GM18511 (cell line): ENCODE data around the gene FLT1.

Source experiments
- ATAC-seq: cut with Tn5 transposase; IDR thresholded peaks from one replicate; pipeline ENCODE4 v1.9.1; 2021; ENCODE audit warnings: mild to moderate bottlenecking, moderate library complexity; ENCODE audit not compliant: unreplicated experiment

FLT1 gene

GRCh38 chr13:28349371-28349770 is 145.6 kb downstream of the FLT1 start:
- no peak for ATAC-seq

- no peak for ATAC-seq
Observed at GRCh38 chr13:28347456-28348371, 147.2 kb downstream of the FLT1 start.

DNA sequence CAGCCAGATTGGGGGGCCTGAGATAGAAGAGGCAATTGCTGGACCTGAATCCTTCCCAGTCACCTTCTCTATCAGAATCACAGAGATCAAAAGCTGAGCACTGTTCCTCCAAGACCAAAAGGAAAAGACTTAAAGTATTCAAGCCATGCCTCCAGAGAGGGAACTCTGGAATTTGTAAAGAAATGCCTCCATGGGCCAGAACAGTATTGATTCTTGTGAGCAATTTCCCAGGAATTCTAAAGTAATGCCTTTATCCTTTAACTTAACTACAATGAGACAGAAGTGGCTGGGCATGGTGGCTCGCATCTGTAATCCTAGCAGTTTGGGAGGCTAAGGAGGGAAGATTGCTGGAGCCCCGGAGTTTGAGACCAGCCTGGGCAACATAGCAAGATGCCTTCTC is 148.8 kb downstream of the FLT1 start:
- ATAC-seq = no peak

DNA sequence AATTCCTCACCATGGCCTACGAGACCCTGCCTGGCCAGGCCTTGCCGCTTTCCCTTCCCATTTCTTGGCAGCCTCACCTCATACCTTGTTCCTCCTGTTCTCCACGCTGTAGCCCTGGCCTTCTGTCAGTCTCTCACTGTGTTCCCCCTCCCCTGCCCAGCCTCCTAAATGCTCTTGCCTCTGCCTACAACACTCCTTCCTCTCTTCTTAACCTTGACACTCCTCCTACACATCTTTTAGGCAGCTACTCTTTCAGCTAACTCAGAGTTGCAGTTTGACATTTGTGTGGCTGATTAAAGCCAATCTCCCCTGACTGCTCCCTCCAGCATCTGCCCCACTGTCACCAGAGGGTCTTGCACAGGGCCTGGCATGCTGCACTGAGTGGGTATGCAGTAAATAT is 150.8 kb downstream of the FLT1 start:
- ATAC-seq = no peak

- ATAC-seq = no peak
Observed at GRCh38 chr13:28342251-28342650, 152.7 kb downstream of the FLT1 start.

- no peak for ATAC-seq
Observed at GRCh38 chr13:28340272-28340793, 154.6 kb downstream of the FLT1 start.

DNA sequence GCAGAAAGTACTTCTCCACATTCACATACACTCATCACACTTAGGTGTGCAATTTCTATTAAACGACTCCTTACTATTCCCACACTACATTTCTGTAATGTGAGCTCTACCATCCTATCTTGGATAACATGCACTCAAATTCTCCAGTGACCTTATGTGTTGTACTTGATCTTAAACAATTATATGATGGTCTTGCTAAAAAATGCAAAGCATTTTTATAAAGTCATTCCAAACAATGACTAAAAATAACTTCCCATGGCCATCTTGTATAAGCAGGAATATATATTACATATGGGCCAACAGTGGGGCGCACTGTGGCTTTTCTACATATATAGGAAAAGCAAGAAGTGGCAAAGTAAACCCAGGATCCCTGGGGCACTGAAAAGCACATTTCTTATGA is 155.5 kb downstream of the FLT1 start:
- no peak for ATAC-seq

DNA sequence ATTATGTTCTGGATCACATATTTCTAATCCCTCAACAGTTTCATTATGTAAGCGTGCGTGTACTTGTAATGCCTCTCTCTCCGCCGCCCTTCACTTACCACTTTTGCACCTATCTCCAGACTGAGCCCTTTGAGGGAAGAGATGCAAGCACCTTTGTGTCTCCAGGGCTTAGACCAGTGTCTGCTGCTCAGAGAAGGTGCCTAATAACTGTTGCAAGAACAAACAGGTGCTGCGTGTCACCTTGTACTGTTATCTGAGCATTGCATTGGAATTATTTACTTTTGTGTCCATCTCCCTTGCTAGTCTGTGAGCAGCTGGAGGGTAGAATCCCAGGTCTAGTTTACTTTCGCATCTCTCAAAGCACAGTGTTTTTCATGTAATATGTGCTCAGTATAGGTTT is 156.2 kb downstream of the FLT1 start:
- no peak for ATAC-seq

DNA sequence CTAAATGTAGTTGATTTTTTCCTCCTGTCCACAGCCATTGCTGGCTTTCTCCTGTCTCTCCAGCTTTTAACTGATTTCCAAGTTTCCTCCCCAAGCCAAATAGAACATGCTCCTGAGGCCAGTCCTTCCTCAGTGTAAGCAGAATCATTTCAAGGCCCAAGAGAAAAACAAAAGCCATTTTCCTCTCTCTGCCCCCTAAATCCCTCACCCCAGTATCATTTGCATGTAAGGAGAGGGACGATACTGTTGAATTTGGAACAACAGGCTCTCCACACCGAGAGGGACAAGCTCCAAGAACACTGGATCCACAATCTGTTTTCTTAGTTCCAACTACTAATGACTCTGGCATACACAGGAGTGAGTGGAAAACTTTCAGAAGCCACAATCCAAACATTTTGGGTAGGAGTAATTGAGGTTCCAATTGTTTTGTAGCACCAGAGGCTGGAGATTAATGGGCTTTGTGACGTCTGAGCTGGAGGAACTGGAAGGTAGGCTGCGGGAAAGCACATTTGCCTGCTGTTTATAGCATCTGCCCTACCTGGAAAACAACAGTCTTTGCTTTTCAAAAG is 156.8 kb downstream of the FLT1 start:
- ATAC-seq = no peak

GRCh38 chr13:28337166-28338005 is 157.5 kb downstream of the FLT1 start:
- ATAC-seq = no peak

GRCh38 chr13:28336193-28336657 is 158.7 kb downstream of the FLT1 start:
- no peak for ATAC-seq

DNA sequence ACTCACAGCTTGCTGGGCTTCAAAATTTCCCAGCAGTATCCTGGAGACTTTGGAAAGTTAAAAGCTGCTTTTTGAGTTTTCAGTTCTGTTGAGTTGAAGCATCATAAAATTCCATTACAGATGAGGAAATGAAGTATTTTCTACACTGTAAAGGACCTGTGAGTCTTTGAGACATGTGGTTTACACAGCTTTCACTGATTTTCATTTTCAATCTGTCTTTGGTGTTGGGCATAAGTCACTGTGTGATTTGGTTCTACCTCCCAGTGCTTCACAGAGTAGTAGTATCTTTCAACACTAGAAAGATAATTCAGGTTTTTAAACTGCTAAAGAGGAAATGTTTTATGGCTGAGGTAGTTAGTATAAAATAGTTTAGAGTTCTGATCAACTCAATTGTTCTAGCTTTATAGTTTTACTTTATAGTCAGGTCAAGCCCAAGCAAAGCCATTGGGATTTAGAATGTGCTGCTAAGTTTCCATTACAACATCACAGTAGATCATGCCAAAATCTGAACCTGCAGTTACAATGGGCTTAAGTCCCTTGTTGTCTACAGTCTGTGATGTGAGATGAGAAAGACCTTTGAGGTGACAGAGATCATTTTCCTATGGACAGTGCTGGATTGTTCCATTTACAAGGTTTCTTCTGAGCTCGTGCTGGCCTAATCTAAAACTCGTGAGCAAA is 161.6 kb downstream of the FLT1 start:
- ATAC-seq = no peak

DNA sequence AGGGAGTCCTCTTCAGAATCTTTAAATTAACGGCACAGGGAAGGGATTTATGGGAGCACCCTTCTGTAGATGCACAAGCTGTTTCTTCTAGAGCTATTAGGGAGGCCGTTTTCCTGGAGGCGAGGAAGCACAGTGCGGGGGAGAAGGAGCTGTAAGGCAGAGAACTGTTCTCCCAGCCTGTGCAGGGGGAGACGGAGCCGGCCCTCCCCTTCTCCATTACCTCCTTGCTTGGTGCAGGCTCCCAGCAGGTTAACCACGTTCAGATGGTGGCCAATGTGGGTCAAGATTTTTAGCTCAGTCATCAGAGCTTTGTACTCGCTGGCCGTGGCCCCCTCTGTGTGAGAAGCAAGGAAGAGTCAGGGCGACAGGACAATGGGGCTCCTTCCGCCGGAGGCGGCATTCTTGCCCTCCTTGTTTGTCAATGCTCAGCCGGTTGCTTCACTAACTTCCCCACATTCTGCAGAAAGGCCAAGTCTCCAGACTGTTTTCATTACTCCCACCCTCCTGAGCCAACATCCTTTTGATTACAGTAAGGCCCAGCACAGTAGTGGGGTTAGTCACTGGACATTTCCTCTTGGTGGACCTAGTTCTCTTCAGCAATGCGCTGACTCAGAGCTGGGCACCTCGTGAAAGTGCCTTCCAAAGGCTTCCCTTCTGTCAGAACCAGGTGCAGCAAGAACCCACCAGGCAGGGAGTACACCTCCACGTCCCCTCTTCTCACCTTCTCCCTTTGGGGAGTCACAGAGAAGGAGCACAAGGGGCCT is 165.4 kb downstream of the FLT1 start:
- no peak for ATAC-seq

GRCh38 chr13:28328271-28328607 is 166.7 kb downstream of the FLT1 start:
- no peak for ATAC-seq

DNA sequence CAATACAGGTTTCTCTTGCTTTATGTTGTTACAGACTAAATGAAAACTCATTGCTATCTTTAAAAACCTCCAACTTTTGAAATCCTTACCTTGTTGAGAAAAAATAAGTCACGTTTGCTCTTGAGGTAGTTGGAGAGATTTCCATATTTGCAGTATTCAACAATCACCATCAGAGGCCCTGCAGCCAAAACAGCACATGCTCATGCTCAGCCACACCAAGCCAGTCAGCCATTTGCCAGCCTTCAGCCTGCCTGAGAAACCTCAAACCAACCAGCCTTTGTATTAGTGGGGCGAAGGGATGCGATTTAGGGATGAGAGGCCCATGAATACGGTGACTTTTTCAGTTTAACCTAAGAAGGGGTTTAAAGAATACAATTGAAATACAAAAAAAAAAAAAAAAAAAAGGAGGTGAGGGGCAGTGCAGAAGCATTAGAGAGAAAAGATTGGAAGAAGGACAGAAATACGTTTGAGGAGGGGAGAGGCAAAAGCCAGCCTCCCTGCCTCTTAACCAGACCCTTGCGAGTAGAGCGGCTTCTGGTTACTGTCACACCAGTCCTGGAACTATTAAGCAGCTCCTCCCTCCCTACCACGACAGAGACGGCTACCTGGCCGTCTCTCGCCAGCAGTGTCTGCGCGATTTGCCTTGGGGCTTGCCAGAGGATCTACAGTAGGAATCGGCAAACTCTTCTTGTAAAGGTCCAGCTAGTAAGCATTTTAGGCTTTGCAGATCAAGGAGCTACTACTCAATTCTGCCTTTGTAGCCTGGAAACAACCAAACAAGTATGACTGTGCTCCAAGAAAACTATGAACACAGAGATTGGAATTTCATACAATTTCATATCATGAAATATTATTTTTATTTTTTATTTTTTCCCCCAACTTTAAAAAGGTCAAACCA is 167.3 kb downstream of the FLT1 start:
- ATAC-seq = no peak

DNA sequence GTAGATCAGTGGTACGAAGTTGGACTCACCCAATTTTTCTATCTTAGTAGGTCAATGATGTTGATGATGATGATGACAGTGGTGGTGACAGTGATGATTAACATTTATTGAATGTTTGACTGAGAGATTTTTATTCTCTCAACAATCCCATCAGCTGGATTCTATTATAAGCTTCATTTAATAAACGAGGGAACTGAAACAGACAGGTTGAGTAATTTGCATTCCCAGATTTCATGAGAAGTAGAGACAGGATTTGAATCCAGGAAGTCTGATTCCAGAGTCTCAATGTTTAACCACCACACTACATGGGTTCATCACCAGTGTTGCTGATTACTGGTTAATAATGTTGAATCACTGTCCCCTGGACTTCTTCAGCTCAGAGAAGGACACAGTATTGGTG is 168.9 kb downstream of the FLT1 start:
- ATAC-seq = no peak

DNA sequence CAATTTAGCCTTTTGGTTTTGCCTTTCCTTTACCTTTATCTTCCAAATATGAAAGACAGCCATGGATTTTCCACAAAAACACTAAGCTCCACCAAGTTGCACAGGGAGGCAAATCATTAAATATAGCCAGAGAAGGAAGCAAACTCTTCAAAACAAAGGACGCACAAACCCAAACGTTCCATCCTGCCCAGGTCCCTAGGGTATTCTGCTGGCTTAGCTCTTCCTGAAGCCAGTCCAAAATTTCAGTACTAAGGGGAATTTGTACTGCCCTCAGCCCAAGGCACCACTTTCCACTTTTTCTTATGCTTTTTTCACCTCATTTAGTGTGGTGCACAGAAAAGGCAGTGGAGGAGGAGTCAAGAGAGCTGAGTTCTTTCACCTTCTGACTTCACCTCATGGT is 169.9 kb downstream of the FLT1 start:
- ATAC-seq = no peak

DNA sequence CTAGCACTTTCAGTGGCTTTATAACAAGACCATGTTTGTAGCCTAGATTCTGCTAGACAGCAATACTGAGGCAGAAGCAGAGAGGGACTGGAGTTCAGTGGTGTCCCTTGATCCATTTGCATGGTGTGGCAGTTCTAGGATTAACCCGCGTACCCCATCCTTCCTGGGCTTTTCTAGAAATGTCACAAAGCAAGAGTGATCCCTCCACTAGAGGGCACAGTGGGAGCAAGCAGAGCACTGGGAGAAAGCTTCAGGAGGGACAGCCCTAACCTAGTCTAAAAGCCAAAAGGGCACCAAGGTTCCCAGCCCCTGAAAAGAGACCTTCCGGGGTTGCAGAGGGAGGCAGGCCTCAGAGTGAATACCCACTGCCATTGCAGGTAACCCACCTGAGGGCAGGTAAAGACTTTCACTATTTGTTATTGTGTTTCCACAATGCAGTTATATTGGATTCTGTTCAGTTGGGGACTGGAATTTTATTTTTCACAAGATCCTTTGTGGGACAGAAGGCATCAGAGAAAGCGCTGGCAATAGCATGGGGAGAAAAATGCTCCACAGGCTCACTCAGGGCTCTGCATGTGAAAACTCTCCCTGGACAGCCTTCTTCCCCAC is 170.6 kb downstream of the FLT1 start:
- no peak for ATAC-seq
